HepG2 (cell line): ENCODE data around the gene CHCHD3. TPM values are rescaled to one million over a fixed set of nuclear protein-coding genes. Genes with fewer than 3 reads are reported as not detected.
"Not testable (repeated sequence)": the region's sequence is repeated elsewhere in the genome, so short reads cannot be mapped to it uniquely, and the experiment has no call there.

Experiments
- ATAC-seq: fragments of 200-7000 bp; cut with Tn5 transposase; 3 replicates; pipeline ENCODE4 v1.9.1; 2020; ENCODE audit warnings: mild to moderate bottlenecking, moderate library complexity
- BruUV-seq: library from RNA; stranded (reverse); fragments of 400-500 nt; replicated peaks from 2 replicates; lab custom pipeline; 2021; lab: Mats Ljungman, UMichigan
- CTCF ChIA-PET: fragments of 300-600 bp; formaldehyde crosslinking; extraction: SDS; loops from one replicate; lab custom pipeline; 2021; ENCODE audit warnings: low total read pairs, inconsistent platforms, low intra/inter-chr PET ratio; lab: Yijun Ruan, JAX
- POLR2A ChIA-PET: fragments of 350-600 bp; sonication (Branson Sonifier 250); formaldehyde crosslinking; loops from one replicate; lab custom pipeline; 2020; ENCODE audit warnings: antibody characterized with exemption, inconsistent platforms; lab: Yijun Ruan, JAX
- DNase-seq: peaks from one replicate; pipeline ENCODE4 v3.0.0-alpha.2; 2015; ENCODE audit warnings: low spot score
- FAIRE-seq: peaks from 3 replicates; lab custom pipeline; 2011; peaks lifted over from hg19 to GRCh38; lab: Jason Lieb, UNC
- H2AFZ ChIP-seq: one replicate; pipeline ENCODE4 v1.6.1; 2011; ENCODE audit warnings: low read length, inconsistent platforms
- H3K27ac ChIP-seq: fragments of 300-600 bp; 3 replicates; pipeline ENCODE4 v1.8.0; 2011; ENCODE audit warnings: mixed run types, mild to moderate bottlenecking, mixed read lengths, low read length, inconsistent platforms; ENCODE audit not compliant: insufficient read depth; ENCODE audit errors: extremely low read length
- H3K27me3 ChIP-seq, 2 experiments: fragments of 200-600 bp in 1 of 2; 2 replicates in 1 of 2; 3 replicates in 1 of 2; pipeline versions ENCODE4 v1.6.0 to v1.8.0; 2011; ENCODE audit warnings: low read length in 2 of 2, mild to moderate bottlenecking in 2 of 2, moderate library complexity in 2 of 2, inconsistent platforms in 1 of 2; ENCODE audit not compliant: insufficient read depth in 2 of 2, control insufficient read depth in 1 of 2
- H3K36me3 ChIP-seq, 2 experiments: fragments of 200-600 bp in 1 of 2; replicated peaks in 1 of 2; 2 replicates in 1 of 2; 3 replicates in 1 of 2; pipeline versions ENCODE4 v1.5.1 to v1.8.0; 2011; ENCODE audit warnings: low read length in 2 of 2, inconsistent platforms in 1 of 2; ENCODE audit not compliant: insufficient read depth in 2 of 2, control insufficient read depth in 1 of 2
- H3K4me1 ChIP-seq: 2 replicates; pipeline ENCODE4 v1.5.1; 2012; ENCODE audit warnings: low read length, inconsistent platforms; ENCODE audit not compliant: insufficient read depth
- H3K4me2 ChIP-seq: 2 replicates; pipeline ENCODE4 v1.6.0; 2011; ENCODE audit warnings: low read depth, low read length, inconsistent platforms
- H3K4me3 ChIP-seq, 3 experiments: fragments of 200-600 bp in 1 of 3; sonication (generic), shearing (Covaris generic) in 1 of 3; replicated peaks in 1 of 3; 2 replicates each; pipeline ENCODE4 v1.5.1; 2011 to 2016; ENCODE audit warnings: low read length in 3 of 3, inconsistent platforms in 2 of 3, low read depth in 2 of 3, mild to moderate bottlenecking in 2 of 3, control low read depth in 1 of 3, mixed read lengths in 1 of 3; ENCODE audit not compliant: insufficient read depth in 1 of 3
- H3K79me2 ChIP-seq: one replicate; pipeline ENCODE4 v1.6.1; 2011; ENCODE audit warnings: low read length, inconsistent platforms; ENCODE audit not compliant: insufficient read depth
- H3K9ac ChIP-seq: 2 replicates; pipeline ENCODE4 v1.6.0; 2011; ENCODE audit warnings: mild to moderate bottlenecking, low read depth, low read length, inconsistent platforms; ENCODE audit not compliant: insufficient read depth
- H3K9me3 ChIP-seq: 2 replicates; pipeline ENCODE4 v1.5.1; 2012; ENCODE audit warnings: mild to moderate bottlenecking, low read length
- H4K20me1 ChIP-seq: 2 replicates; pipeline ENCODE4 v1.6.0; 2011; ENCODE audit warnings: inconsistent platforms, mild to moderate bottlenecking, low read length, moderate library complexity; ENCODE audit not compliant: insufficient read depth
- ARNTL ChIP-seq: sonication (generic); formaldehyde crosslinking; IDR thresholded peaks from 2 replicates; pipeline ENCODE4 v1.4.0; 2020; ENCODE audit warnings: mild to moderate bottlenecking, missing genetic modification reagents
- CHD2 ChIP-seq: IDR thresholded peaks from 2 replicates; pipeline ENCODE4 v1.6.1; 2011; ENCODE audit warnings: low read depth, low read length, improper control_type of control experiment
- HOXA3 ChIP-seq: sonication (generic); formaldehyde crosslinking; IDR thresholded peaks from 2 replicates; pipeline ENCODE4 v1.5.0; 2020; ENCODE audit warnings: missing genetic modification reagents
- KAT8 ChIP-seq: IDR thresholded peaks from 2 replicates; pipeline ENCODE4 v1.6.1; 2016; ENCODE audit warnings: missing genetic modification reagents, missing compliant biosample characterization
- SYNCRIP ChIP-seq: fragments of 200-400 bp; formaldehyde crosslinking; IDR thresholded peaks from 2 replicates; pipeline ENCODE4 v1.6.1; 2018; ENCODE audit warnings: mild to moderate bottlenecking, low read depth, low read length; ENCODE audit not compliant: insufficient read depth
- TRIM24 ChIP-seq: sonication (generic); formaldehyde crosslinking; IDR thresholded peaks from 2 replicates; pipeline ENCODE4 v1.8.0; 2022; ENCODE audit warnings: mild to moderate bottlenecking, missing genetic modification reagents
- ZNF230 ChIP-seq: sonication (generic); formaldehyde crosslinking; IDR thresholded peaks from 2 replicates; pipeline ENCODE4 v1.4.0; 2020; ENCODE audit warnings: mild to moderate bottlenecking, missing genetic modification reagents
- ZNF468 ChIP-seq: sonication (generic); formaldehyde crosslinking; IDR thresholded peaks from 2 replicates; pipeline ENCODE4 v1.8.0; 2022; ENCODE audit warnings: mild to moderate bottlenecking, moderate library complexity, missing genetic modification reagents
- ZNF839 ChIP-seq: sonication (generic); formaldehyde crosslinking; IDR thresholded peaks from 2 replicates; pipeline ENCODE4 v1.4.0; 2020; ENCODE audit warnings: missing genetic modification reagents, mild to moderate bottlenecking, borderline replicate concordance
- WGBS: methylation state at CpG from one replicate; pipeline ENCODE4 v1.1.6; 2017; ENCODE audit warnings: low lambda C conversion rate; 5-methylcytosine and 5-hydroxymethylcytosine counted together
- in situ Hi-C: cut with HindIII; loops from 2 replicates; pipeline ENCODE4 v1.10.0; 2017; ENCODE audit warnings: low pct_unique_long_range_greater_than_20kb; ENCODE audit not compliant: extremely low pct_ligation_motif_present
- intact Hi-C: fragments of 100-400 bp; cut with micrococcal nuclease; formaldehyde crosslinking; loops from one replicate; pipeline ENCODE4 v1.10.0; 2022; ENCODE audit not compliant: unreplicated experiment
- polyA plus RNA-seq, 8 experiments: library from polyadenylated mRNA; depleted of rRNA in 3 of 8; stranded (reverse) in 7 of 8; unstranded in 1 of 8; fragments of >200 nt; fragmentation: Illumina TruSeq in 4 of 8; extraction: Trizol in 4 of 8; gene quantifications; 2 replicates each; pipeline versions ENCODE4 v1.2.1 to v1.2.3, GENCODE V29; 2011 to 2016; ENCODE audit warnings: low read depth in 4 of 8, missing spikeins in 1 of 8, mixed read lengths in 1 of 8; ENCODE audit not compliant: insufficient read depth in 1 of 8
- total RNA-seq, 5 experiments: library from RNA; depleted of rRNA; stranded (reverse); fragments of >200 nt; fragmentation: Illumina TruSeq; extraction: Trizol; gene quantifications; 2 replicates each; pipeline ENCODE4 v1.2.3, GENCODE V29; 2016; ENCODE audit warnings: low read depth in 1 of 5
- TF ChIP-seq, protein P1 (sequence below): sonication (generic); formaldehyde crosslinking; IDR thresholded peaks from 2 replicates; pipeline ENCODE4 v1.5.0; 2020; ENCODE audit warnings: mild to moderate bottlenecking, missing genetic modification reagents, moderate library complexity

Gene CHCHD3
- total and polyA plus RNA-seq, 2 of the 13 experiments (the other 11 are each of a cell fraction or from before 2014, with no cell fraction given): 32.7 to 86.8 TPM

- TF ChIP-seq, protein P1, sequence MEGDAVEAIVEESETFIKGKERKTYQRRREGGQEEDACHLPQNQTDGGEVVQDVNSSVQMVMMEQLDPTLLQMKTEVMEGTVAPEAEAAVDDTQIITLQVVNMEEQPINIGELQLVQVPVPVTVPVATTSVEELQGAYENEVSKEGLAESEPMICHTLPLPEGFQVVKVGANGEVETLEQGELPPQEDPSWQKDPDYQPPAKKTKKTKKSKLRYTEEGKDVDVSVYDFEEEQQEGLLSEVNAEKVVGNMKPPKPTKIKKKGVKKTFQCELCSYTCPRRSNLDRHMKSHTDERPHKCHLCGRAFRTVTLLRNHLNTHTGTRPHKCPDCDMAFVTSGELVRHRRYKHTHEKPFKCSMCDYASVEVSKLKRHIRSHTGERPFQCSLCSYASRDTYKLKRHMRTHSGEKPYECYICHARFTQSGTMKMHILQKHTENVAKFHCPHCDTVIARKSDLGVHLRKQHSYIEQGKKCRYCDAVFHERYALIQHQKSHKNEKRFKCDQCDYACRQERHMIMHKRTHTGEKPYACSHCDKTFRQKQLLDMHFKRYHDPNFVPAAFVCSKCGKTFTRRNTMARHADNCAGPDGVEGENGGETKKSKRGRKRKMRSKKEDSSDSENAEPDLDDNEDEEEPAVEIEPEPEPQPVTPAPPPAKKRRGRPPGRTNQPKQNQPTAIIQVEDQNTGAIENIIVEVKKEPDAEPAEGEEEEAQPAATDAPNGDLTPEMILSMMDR (CRISPR knock-in tag): peak; percentile 28; the same call in 1 of the 2 replicates
- TF ChIP-seq, all 625 proteins: peak for 2
Observed at GRCh38 chr7:132930881-132931280, 151.0 kb downstream of the CHCHD3 start (continued).

- FAIRE-seq, H3K4me3 ChIP-seq, in situ Hi-C loops, H3K27ac ChIP-seq, intact Hi-C loops, H3K27me3 ChIP-seq, BruUV-seq, H3K9me3 ChIP-seq, H3K9ac ChIP-seq, POLR2A ChIA-PET, H3K36me3 ChIP-seq, DNase-seq, H3K4me1 ChIP-seq, H3K79me2 ChIP-seq, H4K20me1 ChIP-seq, CTCF ChIA-PET, H2AFZ ChIP-seq, ATAC-seq, H3K4me2 ChIP-seq: not testable (repeated sequence)
- WGBS: 95% methylated on average over 5 of the region's 5 CpGs
Observed at GRCh38 chr7:132929944-132930343, 151.9 kb downstream of the CHCHD3 start.

DNA sequence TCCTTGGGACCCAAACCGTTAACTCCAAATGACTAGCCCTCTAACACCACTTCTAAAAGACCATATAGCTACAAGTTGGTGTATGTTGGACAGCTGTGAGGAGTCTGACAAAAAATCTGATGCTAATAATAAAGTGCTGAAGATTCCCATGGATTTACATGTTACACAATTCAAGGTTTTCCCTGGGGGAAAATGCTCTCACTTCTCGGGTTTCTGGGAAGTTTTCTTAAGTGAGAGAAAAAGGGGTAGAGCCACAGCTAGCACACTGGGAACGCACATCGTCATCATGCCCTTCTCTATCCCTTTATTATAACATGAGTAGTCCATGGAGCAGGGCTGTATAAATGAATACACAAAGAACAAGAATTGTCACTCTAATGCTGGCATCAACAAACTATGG, 162.1 kb downstream of the CHCHD3 start:
- H3K27ac ChIP-seq: no peak overlapping the region
- H3K4me3 ChIP-seq: no peak overlapping the region
- peaks cover 12% of the 10 kb centered on the region for H3K4me1 ChIP-seq
- H3K9ac ChIP-seq: no peak overlapping the region
- H3K79me2 ChIP-seq: no peaks in the 10 kb centered on the region
- no TSS peak for BruUV-seq
- H3K27me3 ChIP-seq: no peaks in the 10 kb centered on the region
- H3K4me2 ChIP-seq: no peak overlapping the region
- CTCF ChIA-PET: no interaction called here
- ATAC-seq (no peak), DNase-seq (no peak), FAIRE-seq (no peak)
- intact Hi-C loops: no loop called here
- in situ Hi-C loops: no loop called here
- no peak overlapping the region for H2AFZ ChIP-seq
- no peaks in the 10 kb centered on the region for H3K9me3 ChIP-seq
- no peaks in the 10 kb centered on the region for H4K20me1 ChIP-seq
- POLR2A ChIA-PET: no interaction called here
- WGBS: 98% methylated on average over 4 of the region's 4 CpGs
- H3K36me3 ChIP-seq: no peaks in the 10 kb centered on the region
- no peak for TF ChIP-seq SYNCRIP
- no peak for TF ChIP-seq CHD2
- TF ChIP-seq ZNF468: no peak
- no peak for TF ChIP-seq TRIM24 (CRISPR knock-in tag)
- TF ChIP-seq ZNF839 (CRISPR knock-in tag): no peak
- TF ChIP-seq KAT8 (CRISPR knock-in tag): no peak
- no peak for TF ChIP-seq ZNF230
- TF ChIP-seq ARNTL (CRISPR knock-in tag): no peak
- TF ChIP-seq HOXA3 (CRISPR knock-in tag): no peak
